Fibroblast of the conjunctiva (primary cell): Measurements from ENCODE around the gene PIGV.

Experiments
- DNase-seq: peaks from one replicate; pipeline ENCODE4 v3.0.0-alpha.2; 2010; ENCODE audit warnings: low read depth

Gene PIGV

GRCh38 chr1:26774462-26774861 is 13.3 kb upstream of the PIGV start:
- DNase-seq: no peak

- DNase-seq: no peak
Measured at GRCh38 chr1:26775666-26776065, 12.1 kb upstream of the PIGV start.

DNA sequence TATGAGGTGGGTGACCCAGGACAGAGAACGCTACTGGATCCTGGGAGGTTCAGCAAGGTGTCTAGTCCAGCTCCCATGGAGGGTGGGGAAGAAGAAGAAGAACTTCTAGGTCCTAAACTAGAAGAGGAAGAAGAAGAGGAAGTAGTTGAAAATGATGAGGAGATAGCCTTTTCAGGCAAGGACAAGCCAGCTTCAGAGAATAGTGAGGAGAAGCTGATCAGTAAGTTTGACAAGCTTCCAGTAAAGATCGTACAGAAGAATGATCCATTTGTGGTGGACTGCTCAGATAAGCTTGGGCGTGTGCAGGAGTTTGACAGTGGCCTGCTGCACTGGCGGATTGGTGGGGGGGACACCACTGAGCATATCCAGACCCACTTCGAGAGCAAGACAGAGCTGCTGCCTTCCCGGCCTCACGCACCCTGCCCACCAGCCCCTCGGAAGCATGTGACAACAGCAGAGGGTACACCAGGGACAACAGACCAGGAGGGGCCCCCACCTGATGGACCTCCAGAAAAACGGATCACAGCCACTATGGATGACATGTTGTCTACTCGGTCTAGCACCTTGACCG is 8.6 kb upstream of the PIGV start:
- DNase-seq: no peak

GRCh38 chr1:26780344-26780957 is 7.3 kb upstream of the PIGV start:
- DNase-seq: no peak

- DNase-seq: no peak
Measured at GRCh38 chr1:26781206-26781825, 6.4 kb upstream of the PIGV start.

- no peak for DNase-seq
Measured at GRCh38 chr1:26782521-26783212, 5.1 kb upstream of the PIGV start.

GRCh38 chr1:26783646-26784022 is 4.1 kb upstream of the PIGV start:
- DNase-seq: no peak

DNA sequence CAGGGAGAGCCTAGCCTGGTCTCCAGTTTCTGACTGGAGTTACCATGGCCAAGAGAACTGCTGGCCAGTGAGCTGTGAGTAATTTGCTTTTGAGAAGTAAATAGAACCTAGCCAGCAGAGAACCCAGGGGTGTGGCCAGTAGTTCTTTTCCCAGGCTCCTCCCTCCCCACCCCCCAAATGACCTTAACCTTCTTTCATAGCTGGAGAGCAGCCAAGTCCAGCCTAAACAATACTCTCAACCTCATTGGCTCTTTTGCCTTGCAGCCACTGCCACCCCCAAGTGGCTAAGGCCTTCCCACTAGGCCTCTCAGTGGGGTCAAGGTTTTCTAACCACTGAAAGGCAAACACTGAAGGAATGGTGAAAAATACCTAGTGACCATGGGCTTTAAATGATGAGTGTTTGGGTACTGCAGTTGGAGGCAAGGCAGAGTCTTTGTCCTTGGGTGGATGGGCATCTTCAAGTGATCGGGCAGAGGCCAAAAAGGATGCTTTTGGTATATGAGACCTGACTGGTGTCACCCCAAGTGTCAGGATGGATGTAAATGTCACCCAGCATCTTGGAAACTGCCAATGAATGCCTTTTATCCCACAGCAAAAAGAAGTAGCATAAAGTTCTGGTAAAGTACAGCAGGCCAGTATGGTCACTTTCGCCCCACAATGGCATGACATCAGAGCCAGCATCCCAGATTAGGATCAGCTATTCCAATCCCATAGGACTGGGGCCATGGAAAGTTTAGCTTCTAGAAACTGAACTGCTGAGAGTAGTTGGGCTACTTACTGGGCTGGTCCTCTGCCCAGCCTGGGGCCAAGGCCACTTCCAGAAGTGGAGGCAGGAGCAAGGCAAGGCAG is 3.5 kb upstream of the PIGV start:
- peak; percentile 86 for DNase-seq

- no peak for DNase-seq
Measured at GRCh38 chr1:26784886-26785285, 2.9 kb upstream of the PIGV start.

GRCh38 chr1:26785611-26786436 is 1.9 kb upstream of the PIGV start:
- DNase-seq: no peak

GRCh38 chr1:26786437-26787380 is 1.0 kb upstream of the PIGV start:
- DNase-seq: peak; percentile 80

GRCh38 chr1:26787381-26787705 is 407 bp upstream of the PIGV start:
- DNase-seq: no peak

GRCh38 chr1:26788515-26788785 is 700 bp downstream of the PIGV start:
- no peak for DNase-seq

GRCh38 chr1:26788836-26789611 is 1.3 kb downstream of the PIGV start:
- DNase-seq: peak; percentile 82

- DNase-seq: no peak
Measured at GRCh38 chr1:26789612-26789865, 1.8 kb downstream of the PIGV start.

DNA sequence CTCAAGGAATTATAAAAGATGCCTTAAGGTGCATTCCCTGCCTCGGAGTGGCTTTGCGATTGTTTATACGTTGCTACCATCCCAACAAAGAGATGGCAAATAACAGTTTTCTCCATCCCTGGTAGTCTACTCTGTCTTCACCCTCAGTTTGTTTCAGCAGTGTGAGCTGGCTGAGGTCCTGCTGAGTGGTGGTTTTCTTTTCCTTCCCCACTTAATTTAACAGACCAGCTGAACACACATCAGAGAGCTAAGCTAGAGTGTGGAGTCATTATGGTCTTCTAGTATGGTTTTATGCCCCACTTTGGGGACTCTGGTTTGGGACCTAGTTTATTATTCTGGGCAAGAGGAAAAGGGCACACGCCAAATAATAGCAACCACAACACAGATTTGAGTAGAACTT is 2.2 kb downstream of the PIGV start:
- no peak for DNase-seq

DNA sequence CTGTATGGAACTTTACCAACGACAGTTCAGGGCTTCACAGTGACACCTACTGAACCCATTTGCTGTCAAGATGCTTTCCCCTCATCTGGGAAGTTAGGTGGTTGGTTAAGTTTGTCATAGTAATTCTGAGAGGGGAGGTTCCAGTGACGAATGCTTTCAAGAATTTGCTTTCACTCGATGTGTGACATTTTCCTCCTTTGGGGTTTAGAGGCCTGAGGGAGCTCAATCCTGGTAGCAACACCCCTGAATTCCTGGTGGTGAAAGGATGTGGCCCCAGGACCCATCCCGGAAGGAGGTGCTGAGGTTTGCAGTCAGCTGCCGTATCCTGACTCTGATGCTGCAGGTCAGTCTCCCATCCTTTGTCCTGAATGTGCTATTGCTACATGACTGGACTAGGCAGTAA is 2.8 kb downstream of the PIGV start:
- no peak for DNase-seq

DNA sequence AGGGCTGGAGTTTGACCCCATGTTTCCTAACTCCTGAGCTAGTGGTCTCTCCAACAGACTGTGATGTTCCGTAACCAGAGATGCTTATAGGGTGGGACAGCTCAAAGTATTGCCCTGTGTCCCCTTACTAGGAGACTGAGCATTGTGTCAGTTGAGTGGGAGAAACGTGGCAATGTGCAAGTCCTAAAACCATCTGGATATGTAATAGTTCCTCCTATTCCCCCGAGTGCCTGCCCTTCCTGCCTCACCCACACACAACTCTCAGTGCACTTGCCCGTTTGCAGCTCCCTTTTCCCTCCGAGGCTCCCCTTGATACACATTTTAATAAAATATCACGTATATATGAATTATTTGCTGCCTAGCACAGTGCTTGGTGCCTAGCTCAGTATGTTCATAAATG is 3.4 kb downstream of the PIGV start:
- no peak for DNase-seq

GRCh38 chr1:26791626-26792025 is 3.9 kb downstream of the PIGV start:
- no peak for DNase-seq

GRCh38 chr1:26792924-26793323 is 5.2 kb downstream of the PIGV start:
- DNase-seq: no peak
